SIG-M5 treated with dmso at 0.1 percent for 504 hours (cell line): ENCODE data around the gene SESN3.

ENCODE experiments used
- DNase-seq: peaks from one replicate; lab custom pipeline; 2025; ENCODE audit not compliant: unreplicated experiment; lab: John Stamatoyannopoulos, UW

Gene SESN3

DNA sequence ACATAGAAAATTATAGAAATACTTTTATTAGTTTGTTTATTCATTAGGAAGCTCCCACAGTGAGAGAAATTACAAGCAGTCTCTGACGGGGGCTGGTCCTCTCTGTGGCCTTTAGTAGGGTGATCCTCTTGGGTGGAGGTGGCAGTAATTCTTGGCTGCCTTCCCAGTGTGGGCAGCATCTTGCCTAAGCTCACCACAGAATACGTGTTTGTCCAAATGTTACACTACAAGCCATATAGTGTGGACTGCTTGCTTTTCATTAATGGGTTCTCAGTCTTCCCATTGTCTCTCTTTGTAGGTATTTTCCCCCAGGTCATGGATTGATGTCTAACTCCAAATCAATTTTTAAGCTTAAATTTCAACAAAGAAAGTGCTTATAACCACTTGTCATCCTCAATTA lies 98.0 kb downstream of the SESN3 start:
- DNase-seq, result no peak

DNA sequence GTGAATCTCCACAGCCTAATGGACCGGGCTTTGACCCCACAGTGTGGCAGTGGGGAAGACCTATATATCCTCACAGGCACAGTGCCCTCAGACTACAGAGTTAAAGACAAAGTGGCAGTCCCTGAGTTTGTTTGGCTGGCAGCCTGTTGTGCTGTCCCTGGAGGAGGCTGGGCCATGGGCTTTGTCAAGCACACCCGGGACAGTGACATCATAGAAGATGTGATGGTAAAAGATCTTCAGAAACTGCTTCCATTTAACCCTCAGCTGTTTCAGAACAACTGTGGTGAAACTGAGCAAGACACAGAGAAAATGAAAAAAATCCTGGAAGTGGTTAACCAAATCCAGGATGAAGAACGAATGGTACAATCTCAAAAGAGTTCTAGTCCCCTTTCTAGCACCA lies 102.4 kb downstream of the SESN3 start:
- no peak for DNase-seq

DNA sequence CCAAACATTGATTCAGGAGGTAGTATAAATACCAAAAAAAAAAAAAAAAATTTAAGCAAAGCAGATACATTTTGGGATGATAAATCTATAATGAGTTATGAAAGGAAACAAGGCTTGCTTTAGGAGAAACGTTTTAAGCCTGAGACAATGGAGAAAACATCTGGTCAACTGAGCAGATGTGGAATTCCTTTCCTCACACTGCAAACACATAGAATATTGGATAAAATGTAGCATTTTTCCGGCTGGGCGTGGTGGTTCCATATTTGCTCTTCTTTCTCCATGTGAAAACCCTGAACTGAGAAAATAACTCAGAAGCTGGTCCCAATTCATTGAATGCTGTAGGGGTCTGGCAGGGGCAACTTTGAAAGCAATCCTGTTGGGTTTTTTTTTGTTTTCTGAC lies 107.4 kb downstream of the SESN3 start:
- no peak for DNase-seq

DNA sequence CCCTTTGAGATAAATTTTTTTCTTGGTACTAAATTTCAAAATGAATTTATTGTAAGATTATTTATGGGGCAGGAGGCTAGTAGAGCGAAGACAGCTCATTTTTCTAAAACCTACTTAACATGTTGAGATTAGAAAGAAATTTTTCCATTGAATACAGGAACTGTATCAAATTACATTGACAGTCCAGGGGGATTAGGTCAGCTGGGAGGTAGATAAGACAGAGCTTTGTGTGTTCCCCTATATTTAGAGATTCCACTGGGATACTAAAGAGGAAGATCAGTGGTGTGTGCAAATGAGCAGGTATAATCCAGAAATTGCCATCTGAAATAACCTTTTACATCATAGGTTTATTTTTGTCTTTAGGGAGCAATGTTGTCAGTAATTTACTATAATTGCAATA lies 109.3 kb downstream of the SESN3 start:
- DNase-seq, result no peak

DNA sequence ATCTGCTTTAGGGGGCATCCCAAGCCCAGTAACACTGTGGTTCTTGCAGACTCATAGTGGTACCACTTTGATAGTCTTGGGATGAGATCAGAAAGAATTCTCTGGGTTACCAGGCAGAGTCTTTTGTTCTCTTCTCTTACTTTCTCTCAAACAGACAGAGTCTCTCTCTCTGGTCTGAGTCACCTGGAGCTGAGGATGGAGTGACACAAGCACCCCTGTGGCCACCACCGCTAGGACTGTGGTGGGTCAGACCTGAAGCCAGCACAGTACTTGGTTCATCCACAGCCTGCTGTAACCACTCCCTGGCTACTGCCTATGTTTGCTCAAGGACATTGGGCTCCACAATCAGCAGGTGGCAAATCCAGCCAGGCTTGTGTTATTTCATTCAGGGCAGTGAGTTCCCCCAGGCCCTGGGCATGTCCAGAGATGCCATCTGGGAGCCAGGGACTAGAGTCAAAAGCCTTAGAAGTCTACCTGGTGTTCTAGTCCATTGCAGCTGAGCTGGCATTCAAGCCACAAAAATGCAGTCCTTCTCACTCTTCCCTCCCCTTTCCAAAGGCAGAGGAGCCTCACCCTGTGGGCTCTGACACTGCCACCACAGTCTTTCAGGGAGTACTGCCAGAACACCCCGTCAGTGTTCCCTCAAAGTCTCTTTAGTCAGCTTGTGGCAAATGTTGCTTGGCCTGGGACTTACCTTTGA lies 111.5 kb downstream of the SESN3 start:
- no peak for DNase-seq

DNA sequence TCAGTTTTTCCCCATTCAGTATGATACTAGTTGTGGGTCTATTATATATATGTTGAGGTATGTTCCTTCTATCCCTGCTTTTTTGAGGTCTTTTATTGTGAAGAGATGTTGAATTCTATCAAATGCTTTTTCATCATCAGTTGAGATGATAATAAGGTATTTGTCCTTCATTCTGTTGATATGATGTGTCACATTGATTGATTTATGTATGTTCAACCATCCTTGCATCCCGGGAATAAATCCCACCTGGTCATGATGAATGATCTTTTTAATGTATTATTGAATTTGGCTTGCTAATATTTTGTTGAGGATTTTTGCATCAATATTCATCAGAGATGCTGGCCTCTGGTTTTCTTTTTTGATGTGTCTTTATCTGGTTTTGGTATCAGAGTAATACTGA lies 115.4 kb downstream of the SESN3 start:
- DNase-seq, result no peak
